ENCODE data around the gene HYPK.
"Not testable (repeated sequence)": the region's sequence is repeated elsewhere in the genome, so short reads cannot be mapped to it uniquely, and the experiment has no call there.

HYPK gene

DNA sequence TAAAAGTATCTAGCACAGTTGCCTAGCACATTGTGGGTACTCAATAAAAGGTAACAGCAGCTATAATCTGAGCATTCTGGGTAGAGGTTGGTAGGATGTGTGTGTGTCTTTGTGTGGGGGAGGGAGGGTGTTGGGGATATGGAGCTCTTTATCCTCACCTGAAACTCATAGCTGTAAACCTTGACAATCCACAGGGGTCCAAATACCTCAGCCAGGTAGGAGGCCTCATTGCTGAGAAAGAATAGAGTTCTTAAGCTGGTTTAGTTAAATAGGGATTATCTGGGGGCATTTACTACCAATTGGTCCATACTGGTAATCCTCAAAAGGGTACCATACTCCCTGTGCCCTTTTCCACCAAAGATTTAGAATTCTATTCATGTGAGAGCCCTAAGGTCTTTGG, 4.4 kb upstream of the HYPK start:
- DNase-seq (ENCODE audit: low read depth in 2 of 2), result no peak

DNA sequence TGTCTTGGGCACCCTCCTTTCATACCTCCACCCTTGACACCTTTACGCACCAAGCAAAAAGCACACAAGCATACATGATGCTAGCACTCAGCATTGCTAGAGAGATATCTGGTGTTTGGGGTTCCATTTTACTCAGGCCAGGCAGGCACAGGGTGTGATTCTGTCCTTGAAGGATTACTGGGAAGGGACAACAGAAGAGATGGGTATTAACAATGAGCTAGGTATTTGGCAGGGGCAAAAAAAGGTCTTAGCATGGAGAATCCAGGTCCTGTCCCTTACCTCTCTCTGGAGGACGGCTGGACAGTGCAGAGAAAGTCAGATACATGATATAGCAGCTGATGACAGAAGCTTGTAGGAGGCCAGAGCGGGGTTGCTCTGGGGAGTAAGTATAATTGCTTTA, 3.8 kb upstream of the HYPK start:
- no peak for DNase-seq (ENCODE audit: low read depth in 2 of 2)

DNA sequence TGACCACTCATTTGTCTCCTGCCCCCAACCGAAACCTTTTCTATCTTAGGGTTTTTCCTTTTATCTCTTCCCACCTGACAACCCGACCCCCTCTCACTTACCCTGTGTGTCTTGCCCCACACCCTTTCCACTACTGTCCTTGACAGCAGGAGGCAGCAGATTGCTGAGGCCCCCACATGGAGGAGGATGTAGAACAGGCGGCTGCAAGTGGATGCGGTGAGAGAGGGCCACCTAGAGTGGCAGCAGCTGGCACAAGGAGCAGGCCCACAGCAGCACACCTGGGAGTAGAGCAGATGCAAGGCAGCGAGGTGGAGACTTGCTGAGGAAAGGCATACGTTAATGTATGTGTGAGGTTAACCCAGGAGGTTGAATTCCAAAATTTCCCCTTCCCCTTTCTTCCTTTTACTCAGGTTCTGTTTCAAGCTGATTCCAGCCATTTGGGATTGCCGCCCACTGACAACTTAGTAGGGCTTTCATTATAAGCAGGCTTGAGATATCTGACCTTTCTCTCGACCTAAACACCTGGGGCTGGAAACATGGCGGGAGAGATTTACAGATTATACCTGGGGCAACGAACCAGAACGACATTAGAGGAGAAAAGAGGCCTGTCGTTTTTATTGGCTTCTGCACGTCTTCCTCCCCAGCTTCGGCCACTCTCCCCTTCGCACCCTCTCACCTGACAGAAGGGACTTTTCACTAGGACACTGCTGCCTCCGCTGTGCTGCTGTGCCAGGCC, 1.0 kb upstream of the HYPK start:
- no peak for DNase-seq (ENCODE audit: low read depth in 2 of 2)

DNA sequence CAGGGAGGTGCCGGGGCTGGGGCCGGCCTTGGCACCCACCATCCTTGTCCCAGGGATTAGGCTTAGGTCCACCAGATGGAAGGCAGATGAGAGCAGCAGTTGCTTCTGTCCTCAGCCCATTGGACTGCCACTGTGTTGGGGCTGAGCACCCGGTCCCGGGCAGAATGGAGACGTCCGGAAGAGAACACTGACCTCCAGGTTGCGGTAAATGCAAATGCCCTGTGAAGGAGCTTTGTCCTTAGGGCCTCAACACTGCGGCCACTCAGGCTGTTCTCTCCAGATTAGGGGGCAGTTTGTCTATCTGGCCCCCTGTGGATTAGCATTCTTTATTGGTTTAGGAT, 484 bp upstream of the HYPK start, which contains the start of gene SERINC4:
Gene SERINC4 (minus strand): TSS at position 276 of the 341 bp plus-strand sequence. CDS start 234 bp downstream, at position 42.
- no peak for DNase-seq (ENCODE audit: low read depth in 2 of 2)

DNA sequence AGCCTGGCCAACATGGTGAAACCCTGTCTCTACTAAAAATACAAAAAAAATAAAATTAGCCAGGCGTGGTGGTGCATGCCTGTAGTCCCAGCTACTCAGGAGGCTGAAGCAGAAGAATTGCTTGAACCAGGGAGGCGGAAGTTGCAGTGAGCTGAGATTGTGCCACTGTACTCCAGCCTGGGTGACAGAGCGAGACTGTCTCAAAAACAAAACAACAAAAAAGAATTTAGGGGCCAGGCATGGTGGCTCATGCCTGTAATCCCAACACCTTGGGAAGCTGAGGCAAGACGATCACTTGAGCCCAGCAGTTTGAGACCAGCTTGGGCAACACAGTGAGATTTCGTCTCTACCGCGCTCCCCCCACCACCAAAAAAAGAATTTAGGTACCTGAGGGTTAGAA, 2.3 kb downstream of the HYPK start:
- DNase-seq (ENCODE audit: low read depth in 2 of 2), result not testable (repeated sequence)

DNA sequence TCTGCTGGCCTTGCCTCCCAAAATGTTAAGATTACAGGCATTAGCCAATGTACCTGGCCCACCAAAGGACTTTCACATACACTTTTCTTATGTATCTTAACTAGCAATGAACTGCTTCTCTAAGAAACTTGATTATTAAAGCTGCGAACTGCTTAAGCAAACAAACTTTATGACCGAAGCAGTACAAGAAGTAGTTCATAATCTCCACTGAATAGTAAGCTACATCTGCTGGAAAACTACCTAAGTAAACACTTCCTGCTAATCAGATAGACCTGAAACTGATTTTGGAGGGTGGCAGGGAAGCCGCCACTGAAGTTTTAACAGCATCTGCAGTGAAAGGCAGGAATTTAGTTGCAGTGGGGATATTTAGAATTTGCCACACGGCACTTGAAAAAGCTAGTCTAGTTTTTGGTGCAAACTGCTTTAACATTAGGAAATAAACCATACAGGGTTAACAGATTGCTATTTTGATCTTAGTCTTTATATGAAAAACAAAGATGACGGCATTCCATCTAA, 8.1 kb downstream of the HYPK start:
- no peak for DNase-seq (ENCODE audit: low read depth in 2 of 2)

DNA sequence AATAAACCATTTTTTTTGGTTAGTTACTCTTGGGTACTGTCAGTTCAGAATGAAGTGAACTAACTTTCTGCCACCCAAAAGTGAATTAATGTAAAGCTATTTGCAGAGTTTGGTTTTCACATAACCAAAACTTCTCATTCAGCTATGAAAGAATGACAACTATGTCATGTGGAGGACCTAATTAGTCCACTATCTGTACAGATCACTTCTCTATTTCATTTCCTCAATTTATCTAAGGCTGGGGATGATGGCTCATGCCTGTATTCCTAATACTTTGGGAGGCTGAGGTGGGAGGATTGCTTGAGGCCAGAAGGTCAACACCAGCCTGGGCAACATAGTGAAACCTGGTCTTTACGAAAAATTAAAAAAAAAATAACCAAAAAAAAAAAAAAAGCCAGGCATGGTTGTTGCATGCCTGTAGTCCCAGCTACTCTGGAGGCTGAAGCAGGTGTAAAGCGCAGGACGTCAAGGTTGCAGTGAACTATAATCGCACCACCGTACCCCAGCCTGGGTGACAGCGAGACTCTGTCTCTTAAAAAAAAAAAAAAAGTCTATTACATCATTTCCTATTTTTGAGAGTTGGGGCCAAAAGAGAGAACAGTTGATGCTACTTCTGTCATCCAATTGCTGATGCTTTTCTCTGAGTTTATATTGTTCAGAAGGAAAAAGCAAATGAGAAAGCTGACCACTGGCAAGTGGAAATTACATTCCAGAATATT, 8.7 kb downstream of the HYPK start:
- DNase-seq (ENCODE audit: low read depth in 2 of 2), result no peak

DNA sequence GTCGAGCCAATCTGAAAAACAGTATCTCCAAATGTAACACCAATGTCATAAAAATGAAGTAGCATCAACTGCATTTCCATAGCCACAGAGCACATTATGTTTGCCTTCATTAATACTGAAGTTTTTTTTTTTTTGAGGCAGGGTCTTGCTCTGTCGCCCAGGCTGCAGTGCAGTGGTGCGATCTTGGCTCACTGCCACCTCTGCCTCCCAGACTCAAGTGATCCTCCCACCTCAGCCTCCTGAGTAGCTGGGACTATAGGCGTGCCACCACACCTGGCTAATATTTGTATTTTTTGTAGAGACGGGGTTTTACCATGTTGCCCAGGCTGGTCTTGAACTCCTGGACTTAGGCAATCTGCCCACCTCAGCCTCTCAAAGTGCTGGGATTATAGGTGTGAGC, 14.7 kb downstream of the HYPK start:
- not testable (repeated sequence) for DNase-seq (ENCODE audit: low read depth in 2 of 2)

DNA sequence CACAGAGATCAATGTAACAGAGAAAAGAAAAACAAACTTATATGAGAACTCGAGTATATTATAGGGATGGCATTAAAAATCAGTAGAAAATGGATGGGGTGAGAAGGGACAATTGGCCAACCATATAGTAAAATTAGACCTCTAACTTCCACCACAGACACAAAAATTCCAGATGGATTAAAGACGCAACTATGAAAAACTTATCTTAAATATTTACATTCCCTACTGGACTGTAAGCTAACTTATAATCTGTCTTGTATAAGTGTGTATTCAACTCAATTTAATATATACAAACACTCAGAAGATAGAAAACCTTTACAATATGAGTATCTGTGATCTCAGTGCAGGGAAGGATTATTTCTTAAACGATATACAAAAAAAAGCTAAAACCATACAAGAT, 21.1 kb downstream of the HYPK start:
- DNase-seq (ENCODE audit: low read depth in 2 of 2), result no peak

DNA sequence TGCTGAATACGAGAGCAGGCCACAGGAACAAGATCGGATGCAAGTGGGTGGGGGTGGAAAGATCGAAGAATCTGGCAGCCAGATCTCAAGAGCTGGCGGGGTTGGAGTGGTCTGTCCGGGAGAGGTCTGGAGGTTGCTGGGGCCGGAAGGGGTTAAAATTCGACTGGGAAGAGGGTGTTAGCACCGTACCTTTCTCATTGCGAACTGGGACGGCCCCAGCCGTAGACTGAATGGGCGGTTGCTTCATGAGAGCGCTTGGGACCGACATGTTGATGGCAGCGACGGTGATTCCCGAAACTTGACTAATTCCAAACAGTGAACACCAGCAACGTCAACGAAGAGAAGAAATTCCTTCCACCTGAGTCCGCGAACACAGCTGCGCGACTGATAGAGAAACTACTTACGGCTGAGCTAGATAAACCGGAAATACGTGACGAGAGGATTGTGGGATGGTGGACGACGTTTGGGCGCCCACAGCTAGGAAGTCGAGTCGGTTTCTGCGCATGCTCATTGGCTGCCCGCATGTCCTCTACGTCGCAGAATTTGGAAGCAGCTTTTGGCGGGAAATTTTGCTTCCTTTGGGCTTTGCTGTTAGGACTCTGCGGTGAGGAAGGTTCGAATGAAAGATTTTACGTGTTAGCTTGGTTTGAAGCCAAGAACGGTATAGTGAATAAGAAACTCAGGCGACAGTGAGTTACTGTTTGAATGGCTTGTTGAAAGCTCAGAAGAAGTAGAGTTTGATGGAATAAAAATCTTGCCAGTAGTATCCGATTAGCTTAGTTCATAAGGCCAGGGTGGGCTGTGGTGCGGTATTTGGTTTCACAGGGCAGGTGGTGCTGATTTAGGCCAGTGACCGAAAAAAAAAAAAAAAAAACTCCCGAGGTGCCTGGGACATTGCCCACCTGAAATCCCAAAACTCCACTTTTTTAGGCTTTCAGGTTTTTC, 24.2 kb downstream of the HYPK start, which contains the start of gene MFAP1:
Gene MFAP1 (minus strand): TSS at position 389 of the 945 bp plus-strand sequence. CDS start 121 bp downstream, at position 268.
- peak; percentile 78 to 81 for DNase-seq (ENCODE audit: low read depth in 2 of 2)

DNA sequence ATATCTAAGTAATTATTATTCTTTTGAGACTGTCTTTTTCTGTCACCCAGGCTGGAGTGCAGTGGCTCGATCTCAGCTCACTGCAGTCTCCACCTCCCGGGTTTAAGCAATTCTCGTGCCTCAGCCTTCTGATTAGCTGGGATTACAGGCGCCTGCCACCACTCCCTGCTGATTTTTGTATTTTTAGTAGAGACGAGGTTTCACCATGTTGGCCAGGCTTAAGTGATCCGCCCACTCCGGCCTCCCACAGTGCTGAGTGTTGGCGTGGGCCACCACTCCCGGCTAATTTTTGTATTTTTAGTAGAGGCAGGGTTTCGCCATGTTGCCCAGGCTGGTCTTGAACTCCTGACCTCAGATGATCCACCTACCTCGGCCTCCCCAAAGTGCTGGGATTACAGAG, 24.9 kb downstream of the HYPK start:
- DNase-seq (ENCODE audit: low read depth in 2 of 2), result not testable (repeated sequence)

DNA sequence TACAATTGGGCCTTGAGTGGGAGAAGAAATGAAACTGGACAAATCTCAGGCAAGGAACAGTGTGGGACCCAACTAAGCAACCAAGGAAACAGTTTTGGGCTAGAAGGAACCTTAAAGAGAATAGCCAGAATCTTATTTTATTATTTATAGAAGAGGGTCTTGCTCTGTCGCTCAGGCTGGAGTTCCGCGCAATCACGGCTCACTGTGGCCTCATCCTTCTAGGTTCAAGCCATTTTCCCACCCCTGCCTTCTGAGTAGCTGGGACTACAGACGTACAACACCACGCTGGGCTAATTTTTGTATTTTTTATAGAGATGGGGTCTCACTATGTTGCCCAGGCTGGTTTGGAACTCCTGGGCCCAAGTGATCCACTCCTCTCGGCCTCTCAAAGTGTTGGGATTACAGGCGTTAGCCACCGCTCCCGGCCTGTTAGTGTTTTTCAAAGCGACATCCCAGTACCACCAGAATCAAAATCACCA, 25.7 kb downstream of the HYPK start:
- no peak for DNase-seq (ENCODE audit: low read depth in 2 of 2)

DNA sequence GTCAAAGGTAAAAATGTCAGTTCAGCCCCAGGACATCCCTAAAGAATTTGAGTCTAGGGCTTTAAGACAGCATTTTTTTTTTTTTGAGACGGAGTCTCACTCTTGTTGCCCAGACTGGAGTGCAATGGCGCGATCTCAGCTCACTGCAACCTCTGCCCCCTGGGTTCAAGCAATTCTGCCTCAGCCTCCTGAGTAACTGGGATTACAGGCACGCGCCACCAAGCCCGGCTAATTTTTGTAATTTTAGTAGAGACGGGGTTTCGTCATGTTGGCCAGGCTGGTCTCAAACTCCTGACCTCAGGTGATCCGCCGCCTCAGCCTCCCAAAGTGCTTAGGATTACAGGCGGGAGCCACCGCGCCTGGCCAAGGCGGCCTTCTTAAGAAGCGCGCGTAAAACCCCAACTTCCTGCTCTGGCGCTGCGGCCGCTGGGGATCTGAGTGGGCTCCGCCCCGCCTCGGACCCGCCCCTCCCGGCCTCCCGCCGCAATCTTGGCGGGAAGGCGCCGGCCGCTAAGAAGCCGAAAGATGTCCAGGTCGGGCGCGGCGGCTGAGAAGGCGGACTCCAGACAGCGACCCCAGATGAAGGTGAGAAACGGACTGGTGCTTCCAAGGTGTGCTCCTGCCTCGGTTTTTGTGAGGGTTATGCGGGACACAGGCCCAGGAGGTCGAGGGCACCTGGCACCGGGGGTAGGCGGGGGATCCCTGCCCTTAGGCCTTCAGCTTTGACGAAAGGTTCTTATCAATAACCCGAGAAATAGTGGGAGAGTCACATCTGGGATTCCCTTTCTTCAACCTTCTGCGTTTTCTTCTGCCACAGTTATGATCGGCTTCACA, 26.3 kb downstream of the HYPK start, which contains the start of gene WDR76:
Gene WDR76 (plus strand): TSS at position 495 of the 834 bp plus-strand sequence. CDS start 31 bp downstream, at position 526.
- DNase-seq (ENCODE audit: low read depth in 2 of 2), result peak; percentile 39 to 41

DNA sequence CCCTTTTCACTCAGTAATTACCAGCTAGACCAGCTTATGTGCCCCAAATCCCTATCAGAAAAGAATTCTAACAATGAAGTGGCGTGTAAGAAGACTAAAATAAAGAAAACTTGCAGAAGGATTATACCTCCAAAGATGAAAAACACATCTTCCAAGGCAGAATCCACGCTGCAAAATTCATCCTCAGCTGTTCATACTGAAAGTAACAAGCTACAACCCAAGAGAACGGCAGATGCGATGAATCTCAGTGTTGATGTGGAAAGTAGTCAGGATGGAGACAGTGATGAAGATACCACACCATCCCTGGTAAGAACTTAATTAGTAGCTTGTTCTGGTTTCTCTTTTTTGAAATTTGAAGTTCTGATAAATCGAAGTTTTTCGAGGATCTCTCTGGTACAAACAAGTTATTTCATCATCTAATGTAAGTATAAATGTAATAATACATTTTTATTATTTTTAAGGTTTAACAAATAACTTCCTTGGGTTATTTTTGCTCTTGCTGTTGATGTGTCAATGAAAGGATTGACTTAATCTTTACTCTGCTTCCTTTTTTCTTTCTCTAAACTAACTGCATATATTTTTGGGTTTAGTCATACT, 27.8 kb downstream of the HYPK start:
- no peak for DNase-seq (ENCODE audit: low read depth in 2 of 2)

DNA sequence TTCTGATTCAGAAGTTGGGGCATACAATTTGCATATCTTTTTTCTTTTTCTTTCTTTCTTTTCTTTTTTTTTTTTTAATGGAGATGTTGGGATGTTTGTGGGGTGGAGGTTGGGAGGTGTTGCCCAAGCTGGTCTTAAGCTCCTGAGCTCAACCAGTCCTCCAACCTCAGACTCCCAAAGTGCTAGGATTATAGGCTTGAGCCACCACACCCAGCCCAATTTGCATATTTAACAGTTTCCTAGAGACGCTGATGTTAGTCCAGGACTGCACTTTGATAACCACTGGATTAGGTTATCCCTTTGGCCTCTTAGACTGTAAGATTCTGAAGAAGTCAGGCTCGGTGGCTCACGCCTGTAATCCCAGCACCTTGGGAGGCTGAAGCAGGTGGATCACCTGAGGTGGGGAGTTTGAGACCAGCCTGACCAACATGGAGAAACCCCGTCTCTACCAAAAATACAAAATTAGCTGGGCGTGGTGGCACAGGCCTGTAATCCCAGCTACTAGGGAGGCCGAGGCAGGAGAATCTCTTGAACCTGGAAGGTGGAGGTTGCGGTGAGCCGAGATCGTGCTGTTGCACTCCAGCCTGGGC, 29.6 kb downstream of the HYPK start:
- not testable (repeated sequence) for DNase-seq (ENCODE audit: low read depth in 2 of 2)

DNA sequence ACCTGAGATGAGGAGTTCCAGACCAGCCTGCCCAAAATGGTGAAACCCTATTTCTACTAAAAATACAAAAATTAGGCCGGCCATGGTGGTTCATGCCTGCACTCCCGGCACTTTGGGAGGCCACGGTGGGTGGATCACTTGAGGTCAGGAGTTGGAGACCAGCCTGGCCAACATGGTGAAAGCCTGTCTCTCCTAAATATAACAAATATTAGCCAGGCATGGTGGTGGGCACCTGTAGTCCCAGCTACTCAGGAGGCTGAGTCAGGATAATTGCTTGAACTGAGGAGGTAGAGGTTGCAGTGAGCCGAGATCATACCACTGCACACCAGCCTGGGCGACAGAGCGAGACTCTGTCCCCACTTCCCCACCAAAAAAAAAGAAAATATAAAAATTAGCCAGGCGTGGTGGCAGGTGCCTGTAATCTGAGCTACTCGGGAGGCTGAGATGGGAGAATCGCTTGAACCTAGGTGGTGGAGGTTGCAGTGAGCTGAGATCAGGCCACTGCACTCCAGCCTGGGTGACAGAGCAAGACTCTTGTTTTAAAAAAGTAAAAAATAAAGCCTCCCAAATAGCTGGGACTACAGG, 30.4 kb downstream of the HYPK start:
- DNase-seq (ENCODE audit: low read depth in 2 of 2), result not testable (repeated sequence)

DNA sequence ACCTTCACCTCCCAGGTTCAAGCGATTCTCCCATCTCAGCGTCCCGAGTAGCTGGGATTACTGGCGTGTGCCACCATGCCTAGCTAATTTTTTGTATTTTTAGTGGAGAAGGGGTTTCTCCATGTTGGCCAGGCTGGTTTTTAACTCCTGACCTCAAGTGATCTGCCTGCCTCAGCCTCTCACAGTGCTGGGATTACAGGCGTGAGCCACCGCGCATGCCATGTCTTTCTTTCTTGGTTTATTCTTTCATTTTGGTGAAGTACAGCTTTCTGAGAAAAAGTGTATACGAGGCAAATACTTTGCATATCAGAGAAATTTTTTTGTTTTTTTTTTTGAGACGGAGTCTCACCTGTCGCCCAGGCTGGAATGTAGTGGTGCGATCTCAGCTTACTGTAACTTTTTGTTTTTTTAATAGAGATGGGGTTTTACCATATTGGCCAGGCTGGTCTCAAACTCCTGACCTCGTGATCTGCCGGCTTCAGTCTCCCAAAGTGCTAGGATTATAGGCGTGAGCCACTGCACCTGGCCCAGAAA, 31.2 kb downstream of the HYPK start:
- not testable (repeated sequence) for DNase-seq (ENCODE audit: low read depth in 2 of 2)

DNA sequence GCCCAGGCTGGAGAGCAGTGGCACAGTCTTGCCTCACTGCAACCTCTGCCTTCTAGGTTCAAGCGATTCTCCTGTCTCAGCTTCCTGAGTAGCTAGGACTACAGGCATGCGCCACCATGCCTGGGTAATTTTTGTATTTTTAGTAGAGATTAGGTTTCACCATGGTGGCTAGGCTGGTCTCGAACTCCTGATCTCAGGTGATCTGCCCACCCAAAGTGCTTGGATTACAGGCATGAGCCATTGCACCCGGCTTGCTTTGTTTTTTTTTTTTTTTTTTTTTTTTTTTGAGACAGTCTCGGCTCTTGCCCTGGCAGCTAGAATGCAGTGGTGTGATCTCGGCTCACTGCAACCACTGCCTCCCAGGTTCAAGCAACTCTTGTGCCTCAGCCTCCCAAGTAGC, 32.1 kb downstream of the HYPK start:
- not testable (repeated sequence) for DNase-seq (ENCODE audit: low read depth in 2 of 2)

DNA sequence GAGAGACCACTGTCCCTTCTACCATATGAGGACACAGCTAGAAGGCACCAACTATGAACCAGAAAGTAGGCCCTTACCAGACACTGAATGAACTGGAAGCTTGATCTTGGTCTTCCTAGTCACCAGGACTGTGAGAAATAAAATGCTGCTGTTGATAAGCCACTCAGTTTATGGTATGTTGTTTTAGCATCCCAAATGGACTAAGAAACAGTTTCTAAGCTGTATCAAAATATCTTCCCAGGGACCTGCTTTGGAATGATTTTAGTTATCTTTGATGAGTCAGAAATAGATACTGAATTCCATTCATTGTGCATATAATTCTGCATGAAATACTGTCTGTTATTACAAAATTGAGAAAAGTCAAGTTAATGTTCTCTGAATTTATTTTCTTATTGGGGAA, 45.0 kb downstream of the HYPK start:
- no peak for DNase-seq (ENCODE audit: low read depth in 2 of 2)

All from stimulated activated CD8-positive, alpha-beta memory T cell treated with anti-CD3 and anti-CD28 coated beads, Interleukin-7, amount 100 ng/mL, for 1 hour (primary cell).